Measurements from ENCODE around the gene CCDC50. TPM values are rescaled to one million over a fixed set of nuclear protein-coding genes. Genes with fewer than 3 reads are reported as not detected.

The CCDC50 gene
- total and polyA plus RNA-seq, 2 of the 8 experiments (the other 6 are each of a cell fraction or from before 2014, with no cell fraction given) = 7.3 to 19.2 TPM

- TF ChIP-seq CTBP2 (IDR thresholded peaks at IDR 0.05; ENCODE audit: borderline replicate concordance, insufficient read depth, insufficient read length, low read length) (no peak), POLR2A (IDR thresholded peaks at IDR 0.05; ENCODE audit: control extremely low read depth in 1 of 2, low read depth in 2 of 2, low read length in 2 of 2) (no peak), CBX5 (IDR thresholded peaks at IDR 0.05; ENCODE audit: low read depth, low read length) (no peak), EP300 (IDR thresholded peaks at IDR 0.05; ENCODE audit: borderline replicate concordance in 1 of 2, low read depth in 2 of 2, low read length in 2 of 2) (no peak)
Measured at GRCh38 chr3:191390580-191390979, 61.4 kb downstream of the CCDC50 start (continued).

Data from H1 (cell line).